RPMI8226 (cell line): ENCODE measurements around the gene MC3R.
A peak's percentile ranks its signal among the peaks of the same experiment; 100 is the strongest.
"Not testable (repeated sequence)": the region's sequence is repeated elsewhere in the genome, so short reads cannot be mapped to it uniquely, and the experiment has no call there.

Experiments
- DNase-seq: peaks from one replicate; pipeline ENCODE4 v3.0.0-alpha.2; 2015

MC3R gene

GRCh38 chr20:56247954-56248782, at the start of gene MC3R:
MC3R (plus strand) TSS chr20:56248732; CDS start chr20:56248844, 112 bp downstream.
- peak; percentile 67 for DNase-seq

GRCh38 chr20:56200456-56200855, 48.1 kb upstream of the MC3R start:
- DNase-seq: peak; percentile 16

DNA sequence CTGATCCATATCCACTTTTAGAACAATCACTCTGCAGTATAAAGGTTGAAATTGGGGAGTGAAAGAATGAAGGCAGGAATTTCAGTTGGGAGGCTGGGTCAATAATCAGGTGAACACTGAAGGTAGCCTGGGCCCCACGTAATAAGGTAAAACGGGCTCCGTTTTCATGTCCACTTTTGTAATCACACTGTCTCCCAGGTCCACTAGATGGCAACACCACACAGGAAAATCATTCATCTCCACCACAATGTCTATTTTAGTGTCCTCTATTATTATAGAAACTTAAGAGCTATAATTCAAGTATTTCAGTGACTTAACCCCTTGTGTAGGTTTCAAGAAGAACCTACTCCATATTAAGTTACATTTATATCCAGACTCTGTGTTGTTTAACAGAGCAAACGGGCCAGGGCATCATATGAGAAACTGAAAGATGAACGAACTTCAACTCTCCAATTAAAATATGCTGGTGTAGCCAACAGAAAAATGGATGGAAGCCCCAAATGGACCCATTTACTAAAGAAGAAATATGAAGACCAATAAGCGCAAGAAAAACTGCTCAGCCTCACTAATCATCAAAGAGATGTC, 45.9 kb upstream of the MC3R start:
- DNase-seq: peak; percentile 23

DNA sequence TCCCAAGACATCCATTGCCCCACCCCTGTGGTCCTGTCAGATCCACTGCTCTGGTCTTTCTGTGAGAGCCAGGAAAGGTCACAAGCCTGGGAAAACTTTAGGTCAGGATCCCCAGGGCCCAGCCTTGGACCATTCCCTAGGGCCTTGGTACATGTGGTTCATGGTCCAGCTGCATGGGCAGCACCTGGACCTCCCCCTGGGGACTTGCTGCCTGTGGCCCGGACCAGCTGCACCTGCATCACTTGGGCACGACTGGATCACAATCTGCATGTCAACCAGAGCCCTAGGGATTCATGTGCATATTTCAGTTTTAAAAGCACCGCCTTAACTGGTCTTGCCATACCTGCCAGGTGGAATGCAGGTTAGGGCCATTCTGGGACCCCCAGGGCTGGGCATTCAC, 44.3 kb upstream of the MC3R start:
- no peak for DNase-seq

- no peak for DNase-seq
These were observed 43.2 kb upstream of the MC3R start for GRCh38 chr20:56205346-56205745.

DNA sequence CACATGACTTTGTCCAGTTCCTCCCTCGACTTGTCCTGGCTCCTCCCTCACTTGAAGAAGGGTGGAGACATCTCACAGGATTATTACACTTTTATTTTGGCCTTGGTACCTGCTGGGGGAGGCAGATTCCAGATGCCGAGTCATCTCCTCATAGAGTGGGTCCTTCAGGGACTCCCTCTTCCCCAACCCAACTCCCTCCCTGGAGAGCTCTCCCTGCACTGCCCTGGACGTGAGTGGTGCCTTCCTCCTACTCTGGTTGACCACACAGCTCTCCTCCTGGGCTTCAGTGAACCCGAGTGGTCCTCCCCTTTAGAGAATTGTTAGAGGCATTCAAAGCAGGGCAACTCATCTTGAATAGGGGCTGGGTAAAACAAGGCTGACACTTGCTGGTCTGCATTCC, 40.9 kb upstream of the MC3R start:
- no peak for DNase-seq

DNA sequence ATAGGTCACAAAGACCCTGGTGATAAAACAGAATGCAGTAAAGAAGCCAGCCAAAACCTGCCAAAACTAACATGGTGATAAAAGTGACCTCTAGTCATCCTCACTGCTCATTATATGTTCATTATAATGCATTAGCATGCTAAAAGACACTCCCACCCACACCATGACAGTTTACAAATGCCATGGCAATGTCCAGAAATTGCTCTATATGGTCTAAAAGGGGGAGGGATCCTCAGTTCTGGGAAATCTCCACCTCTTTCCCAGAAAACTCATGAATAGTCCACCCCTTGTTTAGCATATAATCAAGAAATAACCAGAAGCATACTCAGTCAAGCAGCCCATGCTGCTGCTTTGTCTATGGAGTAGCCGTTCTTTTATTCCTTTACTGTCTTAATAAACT, 40.4 kb upstream of the MC3R start:
- no peak for DNase-seq

DNA sequence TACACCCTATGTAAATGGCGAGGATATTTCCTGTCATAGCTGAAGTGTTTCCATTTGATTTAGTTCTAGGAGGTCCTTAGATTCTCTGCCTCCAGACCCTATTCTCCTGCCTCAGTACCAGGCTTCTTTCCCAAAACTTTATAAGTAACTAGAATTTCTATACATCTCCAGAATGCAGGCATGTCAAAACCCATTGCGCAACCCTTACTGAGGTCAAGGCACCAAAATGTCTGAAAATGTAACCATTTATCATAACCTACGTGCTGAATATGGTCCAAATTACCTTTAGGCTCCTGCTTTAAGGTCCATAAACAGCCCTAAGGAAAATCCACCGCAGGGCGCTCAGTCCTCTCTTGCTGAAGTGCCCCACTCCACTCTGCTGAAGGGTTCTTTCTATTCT, 37.5 kb upstream of the MC3R start:
- DNase-seq: no peak

GRCh38 chr20:56212091-56212490, 36.4 kb upstream of the MC3R start:
- DNase-seq: no peak

DNA sequence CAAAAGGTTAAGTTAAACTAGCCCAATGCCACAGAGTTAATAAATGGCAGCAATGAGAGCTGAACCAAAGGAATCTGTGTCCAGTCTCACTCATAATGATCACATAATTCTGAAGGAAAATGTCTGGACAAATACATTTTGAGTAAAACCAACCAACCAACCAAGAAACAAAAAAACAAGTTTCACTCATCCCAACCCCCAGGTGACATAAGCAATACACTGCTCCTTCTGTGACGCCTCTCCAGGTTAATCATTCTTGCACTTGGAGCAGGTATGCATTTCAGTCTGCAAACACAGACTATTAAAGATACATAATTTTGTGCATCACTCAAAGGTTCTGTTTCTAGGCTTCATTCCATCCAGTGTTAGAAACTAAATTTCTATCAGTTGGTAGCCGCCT, 35.2 kb upstream of the MC3R start:
- no peak for DNase-seq

DNA sequence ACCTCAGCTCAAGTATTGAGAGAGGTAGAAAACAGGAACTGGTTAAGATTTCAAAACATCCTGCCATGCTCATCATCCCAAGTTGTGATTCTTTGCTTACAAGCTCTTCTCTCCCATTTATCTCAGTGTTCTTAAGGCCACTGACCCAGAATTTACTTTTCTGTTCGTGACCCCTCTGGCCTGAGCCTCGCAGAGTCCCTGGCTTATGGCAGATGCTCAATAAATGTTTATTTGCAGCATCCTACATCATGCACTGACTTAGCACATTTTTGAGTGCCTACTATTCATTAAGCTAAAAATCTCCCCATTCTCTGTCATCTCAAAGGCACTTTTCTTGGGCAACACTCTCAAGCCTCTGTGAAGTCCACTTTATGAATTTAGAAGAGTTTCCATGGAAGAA, 33.4 kb upstream of the MC3R start:
- no peak for DNase-seq

- no peak for DNase-seq
These were observed 30.7 kb upstream of the MC3R start for GRCh38 chr20:56217829-56218228.

GRCh38 chr20:56221186-56221585, 27.3 kb upstream of the MC3R start:
- not testable (repeated sequence) for DNase-seq

GRCh38 chr20:56222201-56222600, 26.3 kb upstream of the MC3R start:
- no peak for DNase-seq

- DNase-seq: no peak
These were observed 25.6 kb upstream of the MC3R start for GRCh38 chr20:56222945-56223344.

DNA sequence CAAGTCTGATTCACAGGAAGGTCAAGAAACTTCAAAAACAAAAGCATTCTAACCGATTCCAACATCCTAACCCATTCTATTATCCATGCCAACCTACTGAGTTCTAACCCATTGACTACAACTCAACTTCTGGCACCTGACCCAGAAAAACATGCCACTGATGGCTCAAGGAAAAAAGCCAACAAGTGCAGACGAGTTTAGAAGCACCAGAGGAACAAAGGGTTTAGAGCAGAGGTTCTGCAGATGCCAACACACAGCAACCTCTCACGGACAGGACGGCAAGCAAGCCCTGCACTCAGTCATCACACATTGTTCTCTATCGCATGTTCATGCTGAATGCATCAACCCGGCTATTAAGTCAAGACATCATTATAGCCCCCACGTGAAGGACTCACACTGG, 25.2 kb upstream of the MC3R start:
- no peak for DNase-seq

GRCh38 chr20:56228021-56228420, 20.5 kb upstream of the MC3R start:
- no peak for DNase-seq

- DNase-seq: no peak
These were observed 18.7 kb upstream of the MC3R start for GRCh38 chr20:56229812-56230211.

DNA sequence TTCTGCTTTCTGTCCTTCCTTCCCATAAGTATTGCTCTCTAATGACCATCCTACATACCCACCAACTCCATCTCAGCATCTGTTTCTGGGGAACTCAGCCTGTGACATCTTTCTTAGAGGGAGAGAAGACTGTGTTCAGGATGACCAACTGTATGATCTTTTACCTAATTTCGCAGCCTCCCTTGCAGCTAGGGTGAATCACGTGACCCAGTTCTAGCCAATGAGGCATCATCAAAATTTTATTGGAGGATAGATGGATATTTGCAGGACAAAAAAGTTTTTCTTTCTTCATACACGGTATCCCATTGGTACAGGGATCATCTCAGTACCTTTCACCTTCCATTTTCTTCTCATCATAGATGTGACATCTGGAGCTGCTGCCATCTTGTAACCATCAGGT, 14.4 kb upstream of the MC3R start:
- DNase-seq: no peak

DNA sequence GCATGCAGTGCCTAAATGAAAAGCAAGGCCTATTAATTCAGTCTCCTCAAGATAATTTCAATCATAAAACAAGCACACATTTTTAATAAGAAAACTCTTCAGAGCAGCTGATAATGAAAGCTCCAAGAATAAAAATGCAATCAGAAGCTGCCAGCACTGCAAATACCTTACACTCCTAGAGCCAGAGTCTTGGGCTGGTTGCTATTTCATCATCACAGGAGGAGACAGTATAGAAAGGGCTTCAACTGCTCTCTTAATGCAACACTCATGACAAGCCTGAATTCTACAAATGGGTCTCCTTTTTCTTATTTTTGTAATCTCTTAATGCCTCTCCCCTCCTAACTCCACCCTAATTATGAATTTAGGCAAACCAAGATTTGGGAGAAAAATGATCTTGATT, 11.2 kb upstream of the MC3R start:
- no peak for DNase-seq

GRCh38 chr20:56244259-56244658, 4.3 kb upstream of the MC3R start:
- no peak for DNase-seq

GRCh38 chr20:56245761-56246160, 2.8 kb upstream of the MC3R start:
- no peak for DNase-seq

DNA sequence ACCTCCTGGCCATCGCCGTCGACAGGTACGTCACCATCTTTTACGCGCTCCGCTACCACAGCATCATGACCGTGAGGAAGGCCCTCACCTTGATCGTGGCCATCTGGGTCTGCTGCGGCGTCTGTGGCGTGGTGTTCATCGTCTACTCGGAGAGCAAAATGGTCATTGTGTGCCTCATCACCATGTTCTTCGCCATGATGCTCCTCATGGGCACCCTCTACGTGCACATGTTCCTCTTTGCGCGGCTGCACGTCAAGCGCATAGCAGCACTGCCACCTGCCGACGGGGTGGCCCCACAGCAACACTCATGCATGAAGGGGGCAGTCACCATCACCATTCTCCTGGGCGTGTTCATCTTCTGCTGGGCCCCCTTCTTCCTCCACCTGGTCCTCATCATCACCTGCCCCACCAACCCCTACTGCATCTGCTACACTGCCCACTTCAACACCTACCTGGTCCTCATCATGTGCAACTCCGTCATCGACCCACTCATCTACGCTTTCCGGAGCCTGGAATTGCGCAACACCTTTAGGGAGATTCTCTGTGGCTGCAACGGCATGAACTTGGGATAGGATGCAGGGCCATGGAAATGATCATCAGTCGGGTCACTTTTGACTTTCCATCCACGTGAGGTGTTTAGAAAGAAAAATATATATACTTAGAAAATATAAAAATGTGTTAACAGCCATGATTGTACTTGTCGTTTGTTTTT, 868 bp downstream of the MC3R start:
- DNase-seq: peak; percentile 53

DNA sequence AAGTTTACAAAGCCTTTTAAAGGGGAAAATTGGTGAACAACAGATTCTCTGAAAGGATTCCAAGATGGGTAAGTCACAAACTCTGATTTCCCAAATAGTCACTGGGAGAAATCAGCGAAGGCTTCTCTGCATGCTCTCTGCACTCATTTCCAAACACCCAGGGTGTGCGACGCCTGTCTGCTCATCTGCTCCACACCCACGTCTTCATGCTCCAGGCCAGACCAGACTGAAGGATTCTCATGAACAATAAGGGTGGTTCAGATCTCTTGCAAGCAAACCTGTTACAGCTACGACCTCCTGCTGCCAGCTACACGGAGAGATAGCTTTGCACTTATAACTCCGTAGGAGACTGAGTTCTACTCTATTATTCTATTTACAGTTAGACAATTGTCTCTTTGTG, 1.4 kb downstream of the MC3R start:
- no peak for DNase-seq
